GM19452 (cell line): Measurements from ENCODE around the gene CLEC19A.

Experiments
- ATAC-seq: cut with Tn5 transposase; IDR thresholded peaks from one replicate; pipeline ENCODE4 v1.9.1; 2021; ENCODE audit not compliant: unreplicated experiment

Gene CLEC19A

GRCh38 chr16:19285431-19285830 is at the start of gene CLEC19A:
CLEC19A (plus strand) TSS chr16:19285731; CDS start chr16:19285852, 121 bp downstream.
- no peak for ATAC-seq

DNA sequence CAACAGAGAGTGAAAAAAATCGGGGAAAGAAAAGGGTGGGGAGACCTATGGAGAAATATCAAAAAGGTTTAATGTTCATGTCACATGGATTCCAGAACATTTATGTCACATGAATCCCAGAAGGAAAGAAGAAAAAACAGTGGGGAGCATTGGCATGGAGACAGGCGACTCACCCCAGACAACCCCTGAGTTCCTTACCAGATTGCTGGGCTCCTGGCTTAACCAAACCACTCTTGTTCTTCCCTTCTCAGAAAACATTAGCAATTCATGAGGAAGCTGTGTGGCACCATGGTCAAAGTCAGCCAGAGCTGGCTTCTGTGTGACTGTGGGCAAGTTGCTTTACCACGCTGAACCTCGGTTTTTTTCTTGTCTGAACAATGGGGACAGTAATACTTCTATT is 49.6 kb upstream of the CLEC19A start:
- ATAC-seq = no peak

- no peak for ATAC-seq
Measured at GRCh38 chr16:19236561-19237209, 48.8 kb upstream of the CLEC19A start.

- ATAC-seq = no peak
Measured at GRCh38 chr16:19238406-19238805, 47.1 kb upstream of the CLEC19A start.

DNA sequence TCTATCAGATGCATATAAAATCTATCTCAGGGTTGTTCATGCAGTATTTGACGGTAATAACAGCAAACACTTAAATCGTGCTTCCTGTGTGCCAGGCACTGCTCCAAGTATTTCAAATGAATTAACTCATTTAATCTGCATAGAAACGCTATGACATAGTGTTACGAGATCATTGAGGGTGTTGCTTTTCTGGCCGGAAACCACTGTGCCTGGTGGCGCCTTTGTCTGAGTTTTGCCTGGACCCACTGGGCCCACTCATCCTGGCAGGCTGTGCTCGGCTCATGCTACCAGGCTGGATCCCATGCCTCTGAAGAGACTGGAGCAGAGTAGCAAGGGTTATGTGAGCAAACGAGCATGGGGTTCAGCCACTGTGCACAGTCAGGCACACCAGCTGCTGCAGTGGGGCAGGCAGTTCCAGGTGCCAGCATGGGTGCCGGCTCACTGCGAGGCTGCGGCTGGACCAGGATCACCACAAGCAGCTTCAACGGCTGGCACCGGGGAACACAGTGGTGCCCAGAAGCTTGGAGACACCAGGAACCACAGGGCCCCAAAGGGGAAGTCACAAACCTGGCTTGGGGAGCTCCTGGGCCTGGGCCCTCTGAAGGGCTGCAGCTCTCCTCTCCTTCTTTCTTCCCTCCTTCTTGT is 45.9 kb upstream of the CLEC19A start:
- no peak for ATAC-seq

GRCh38 chr16:19240494-19240893 is 45.0 kb upstream of the CLEC19A start:
- no peak for ATAC-seq

GRCh38 chr16:19241512-19241911 is 44.0 kb upstream of the CLEC19A start:
- no peak for ATAC-seq

DNA sequence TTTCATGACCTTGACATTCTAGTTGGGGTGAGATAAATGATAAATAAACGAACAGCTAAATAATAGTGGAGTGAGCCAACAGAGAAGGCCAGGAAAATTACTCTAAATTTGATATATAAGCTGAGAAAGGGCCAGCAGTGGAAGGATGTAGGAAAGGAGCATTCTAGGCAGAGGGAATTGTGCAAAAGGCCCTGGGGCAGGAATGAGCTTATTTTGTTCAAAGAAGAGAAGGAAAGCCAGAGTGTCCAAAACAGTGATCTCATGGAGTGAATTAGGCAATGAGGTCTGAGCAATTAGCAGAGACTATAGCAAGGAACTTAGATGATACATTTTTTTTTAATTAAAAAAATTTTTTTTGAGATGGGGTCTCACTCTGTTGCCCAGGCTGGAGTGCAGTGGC is 43.3 kb upstream of the CLEC19A start:
- no peak for ATAC-seq

DNA sequence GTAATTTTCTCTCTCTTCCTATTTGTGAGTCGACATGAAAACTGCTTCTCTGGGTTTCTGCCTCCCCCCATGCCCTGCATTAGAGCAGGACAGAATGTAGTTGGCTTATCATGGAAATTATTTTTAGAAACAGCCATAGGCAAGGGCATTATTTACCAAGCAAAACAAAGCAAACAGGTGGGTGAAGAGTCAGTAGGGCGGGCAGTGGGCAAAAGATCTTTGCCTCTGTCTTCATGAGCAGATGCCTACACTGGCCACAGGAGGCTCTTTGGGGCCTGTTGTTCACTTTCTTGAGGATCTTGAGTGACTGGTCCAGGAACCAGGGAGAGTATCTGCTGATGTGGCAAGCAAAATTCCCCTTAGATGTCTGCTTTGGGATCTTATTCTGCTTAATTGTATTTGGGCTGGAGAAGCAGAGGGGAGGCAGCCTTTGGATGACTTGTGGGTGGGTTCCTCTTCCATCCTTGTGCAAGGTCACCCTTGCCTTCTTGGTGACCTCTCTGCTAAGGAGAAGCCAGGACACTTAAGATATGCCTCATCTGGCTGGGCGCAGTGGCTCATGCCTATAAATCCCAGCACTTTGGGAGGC is 42.5 kb upstream of the CLEC19A start:
- no peak for ATAC-seq

DNA sequence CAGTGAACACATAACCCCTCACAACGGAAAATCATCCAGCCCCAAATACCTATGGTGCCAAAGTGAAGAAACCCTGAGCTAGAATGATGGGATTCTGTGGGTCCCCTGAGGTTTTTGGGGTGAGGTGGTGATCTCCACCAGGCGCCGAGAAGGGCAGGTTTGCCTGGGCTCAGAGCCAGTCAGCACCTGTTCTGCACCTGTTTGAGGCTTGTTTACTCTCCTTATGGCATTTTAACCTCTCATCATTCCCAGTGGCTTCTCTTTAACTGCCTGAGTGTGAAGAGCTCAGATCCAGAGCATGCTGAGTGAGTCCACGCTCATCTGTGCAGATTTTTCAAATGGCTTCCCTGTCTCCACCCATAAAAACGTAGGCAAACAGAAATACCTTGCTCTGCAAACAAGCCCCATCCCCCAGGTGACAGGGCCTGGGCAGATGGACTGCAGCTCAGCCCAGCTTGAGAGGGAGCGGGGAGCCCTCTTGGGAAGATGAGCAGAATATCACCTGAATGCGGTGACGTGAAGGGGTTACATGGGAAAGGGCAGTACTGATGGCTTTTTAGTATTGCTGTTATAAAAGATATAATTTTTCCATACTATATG is 40.1 kb upstream of the CLEC19A start:
- ATAC-seq = no peak

GRCh38 chr16:19252904-19253303 is 32.6 kb upstream of the CLEC19A start:
- ATAC-seq = no peak

GRCh38 chr16:19254611-19255010 is 30.9 kb upstream of the CLEC19A start:
- ATAC-seq = no peak

DNA sequence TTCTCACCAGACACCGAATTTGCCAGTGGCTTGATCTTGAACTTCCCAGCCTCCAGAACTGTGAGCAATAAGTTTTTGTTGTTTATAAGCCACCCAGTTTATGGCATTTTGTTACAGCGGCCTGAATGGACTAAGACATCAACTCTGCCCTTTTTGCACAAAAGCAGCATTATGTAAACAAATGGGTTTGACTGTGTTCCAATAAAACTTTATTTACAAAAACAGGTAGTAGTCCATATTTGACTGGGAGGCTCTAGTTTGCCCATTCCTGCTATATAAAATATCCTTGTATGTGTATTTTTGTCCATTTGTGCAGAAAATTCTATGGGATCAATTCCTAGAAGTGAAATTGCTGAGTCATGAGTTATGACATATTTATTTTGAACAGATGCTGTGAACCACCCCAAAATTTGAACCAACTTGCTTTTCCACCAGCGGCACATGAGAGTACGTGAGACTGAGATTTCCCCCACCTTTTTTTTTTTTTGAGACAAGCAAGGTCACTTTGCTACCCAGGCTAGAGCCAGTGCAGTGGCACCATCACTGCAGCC is 21.3 kb upstream of the CLEC19A start:
- ATAC-seq = no peak

DNA sequence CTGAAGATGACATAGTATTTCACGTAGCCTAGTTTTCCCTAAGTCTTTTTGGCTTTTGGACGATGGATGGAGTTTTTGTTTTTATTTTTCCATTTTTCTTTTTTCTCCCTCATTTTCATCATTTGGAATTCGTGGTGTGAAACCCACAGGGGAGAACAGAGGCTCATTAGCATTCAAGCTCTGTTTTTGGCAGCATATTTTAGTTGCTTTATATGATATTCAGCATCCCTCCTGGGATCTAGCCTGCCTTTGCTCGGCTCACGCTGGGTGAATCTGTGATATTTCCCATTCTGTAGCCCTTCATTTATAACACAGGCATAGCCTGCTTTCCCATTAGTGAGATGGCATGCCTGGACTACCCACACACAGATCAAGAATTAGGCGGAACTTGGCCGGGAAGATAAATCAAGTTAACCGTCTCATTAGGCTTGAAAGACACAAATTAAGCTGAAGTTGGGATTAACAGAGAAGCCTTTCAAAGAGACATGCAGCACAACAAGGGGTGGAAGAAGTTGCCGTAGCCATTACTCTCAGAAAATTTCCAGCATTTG is 20.1 kb upstream of the CLEC19A start:
- no peak for ATAC-seq

- ATAC-seq = no peak
Measured at GRCh38 chr16:19266774-19267173, 18.8 kb upstream of the CLEC19A start.

- ATAC-seq = no peak
Measured at GRCh38 chr16:19269098-19269497, 16.4 kb upstream of the CLEC19A start.

DNA sequence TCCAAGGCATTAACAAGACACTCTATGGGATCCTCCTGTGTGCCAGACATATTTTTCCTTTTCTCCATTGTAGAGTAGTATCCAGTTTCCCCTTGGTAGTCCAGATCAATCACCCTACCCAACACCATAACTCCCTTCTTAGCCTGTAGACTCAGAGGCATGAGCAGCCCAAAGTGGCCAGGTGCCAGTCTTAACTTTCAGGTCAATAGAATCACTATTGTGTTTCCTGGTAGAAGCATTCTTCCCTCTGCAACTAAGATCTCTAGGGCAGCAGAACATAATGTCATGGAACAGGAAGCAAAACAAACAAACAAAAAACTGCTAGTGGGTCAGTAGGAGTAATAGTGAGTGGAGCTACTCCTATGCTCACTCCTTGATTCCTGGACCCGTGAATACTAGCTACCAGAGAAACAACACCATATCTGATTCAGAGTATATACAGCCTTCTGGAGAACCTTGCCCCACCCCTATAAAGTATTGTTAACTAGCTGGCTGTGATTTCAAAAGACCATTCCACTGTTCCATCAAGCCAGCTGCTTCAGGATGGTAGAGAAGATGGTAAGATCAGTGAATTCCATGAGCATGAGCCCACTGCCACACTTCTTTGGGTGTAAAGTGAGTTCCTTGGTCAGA is 11.2 kb upstream of the CLEC19A start:
- ATAC-seq = no peak

- no peak for ATAC-seq
Measured at GRCh38 chr16:19278403-19278802, 7.1 kb upstream of the CLEC19A start.

DNA sequence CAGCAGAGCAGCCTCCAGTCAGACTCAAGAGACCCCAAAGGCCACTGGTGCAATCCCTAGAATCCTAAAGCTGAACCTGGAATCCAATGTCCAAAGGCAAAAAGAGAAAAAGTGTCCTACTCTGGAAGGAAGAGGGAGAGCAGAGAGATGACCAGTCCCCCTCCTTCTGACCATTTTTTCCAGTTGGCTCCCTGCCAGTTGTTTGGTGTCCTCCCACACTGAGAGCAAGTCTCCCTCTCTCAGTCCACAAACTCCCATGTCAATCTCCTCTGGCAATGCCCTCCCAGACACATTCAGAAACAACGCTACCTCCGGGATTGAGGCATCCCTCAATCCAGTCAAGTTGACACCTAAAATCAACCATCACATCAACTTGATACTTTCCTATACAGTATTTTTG is 4.3 kb upstream of the CLEC19A start:
- no peak for ATAC-seq

- no peak for ATAC-seq
Measured at GRCh38 chr16:19282101-19282500, 3.4 kb upstream of the CLEC19A start.

GRCh38 chr16:19283637-19284036 is 1.9 kb upstream of the CLEC19A start:
- no peak for ATAC-seq
